Smooth muscle cell of the coronary artery (primary cell): ENCODE measurements around the gene FER. TPM values are rescaled to one million over a fixed set of nuclear protein-coding genes. Genes with fewer than 3 reads are reported as not detected.

Source experiments
- total RNA-seq: library from RNA; depleted of rRNA; stranded (reverse); fragments of >200 nt; gene quantifications from 2 replicates; pipeline ENCODE4 v1.2.3, GENCODE V29; 2014; ENCODE audit warnings: low replicate concordance

FER gene
- 27.3 and 31.0 TPM in 2 replicates for total RNA-seq

DNA sequence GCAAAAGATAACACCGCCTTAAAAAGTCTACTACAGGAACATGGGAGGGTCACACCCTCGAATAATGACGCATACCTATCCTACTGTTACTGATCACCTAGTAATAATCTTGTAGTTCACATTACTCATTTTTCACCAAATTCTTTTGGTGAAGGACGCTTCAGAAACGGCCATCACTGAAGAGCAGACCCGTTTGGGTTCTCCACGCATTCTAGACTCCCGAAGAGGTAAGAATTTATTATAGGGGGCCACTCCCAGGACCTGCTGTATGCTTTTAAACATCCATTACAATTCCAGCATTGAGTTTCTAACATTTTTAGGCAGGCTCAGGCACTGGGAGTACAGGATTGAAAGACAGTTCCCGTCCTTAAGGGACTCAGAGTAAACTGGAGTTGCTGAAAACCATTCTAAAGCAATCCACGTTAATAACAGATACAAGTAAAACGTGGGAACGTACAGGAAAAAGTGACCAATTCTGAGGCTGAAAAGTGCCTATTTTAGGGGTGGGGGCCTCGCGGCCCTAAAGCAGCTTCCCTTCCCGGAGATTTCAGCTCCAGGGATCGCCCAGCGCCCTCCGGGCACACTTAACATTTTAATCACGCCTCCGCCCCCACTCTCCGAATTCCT, at the start of gene FER:
Gene FER (plus strand): TSS at position 124 of the 627 bp plus-strand sequence. CDS start 50,286 bp downstream, outside the sequence.

